ENCODE results near the gene MCM6.

- TF ChIP-seq REST (IDR thresholded peaks at IDR 0.05; ENCODE audit: unreplicated experiment) (no peak), CTCF (conservative IDR thresholded peaks at IDR 0.05; ENCODE audit: low read depth in 2 of 2) (no peak), STAT1 (IDR thresholded peaks at IDR 0.05; ENCODE audit: unreplicated experiment) (no peak), EZH2phosphoT487 (IDR thresholded peaks at IDR 0.05; ENCODE audit: unreplicated experiment) (no peak), POLR2AphosphoS5 (IDR thresholded peaks at IDR 0.05; ENCODE audit: low read depth) (no peak), ZNF331 (CRISPR knock-in tag; IDR thresholded peaks at IDR 0.05; ENCODE audit: low read depth) (no peak)
Observed at GRCh38 chr2:135893374-135893794, 17.1 kb upstream of the MCM6 start.
